ENCODE data around the gene DCTN2. TPM values are rescaled to one million over a fixed set of nuclear protein-coding genes. Genes with fewer than 3 reads are reported as not detected.
"Not testable (repeated sequence)": the region's sequence is repeated elsewhere in the genome, so short reads cannot be mapped to it uniquely, and the experiment has no call there.

The DCTN2 gene
- total RNA-seq, 1 donor from 2014 or later = 227 TPM

DNA sequence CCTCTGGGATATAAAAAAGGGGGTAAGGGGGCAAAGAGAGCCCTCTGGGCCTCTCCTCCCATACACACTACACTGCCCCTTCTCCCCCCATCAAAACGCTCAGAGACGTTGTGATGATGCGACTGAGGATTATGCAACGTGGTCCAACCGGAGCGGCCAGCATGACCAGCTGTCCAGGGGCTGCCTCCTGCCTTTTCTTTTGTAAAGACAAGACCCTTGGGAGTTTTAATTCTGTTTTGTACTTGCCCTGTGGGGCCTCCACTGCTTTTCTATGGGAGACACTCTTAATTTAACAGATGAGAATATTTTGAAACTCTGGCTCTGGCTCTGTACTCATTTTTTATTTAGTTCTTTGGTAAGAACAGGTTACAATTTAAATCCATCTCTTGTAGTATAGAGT is 17.2 kb downstream of the DCTN2 start:
- DNase-seq (ENCODE audit: extremely low read depth, low read depth, low spot score) = no peak

DNA sequence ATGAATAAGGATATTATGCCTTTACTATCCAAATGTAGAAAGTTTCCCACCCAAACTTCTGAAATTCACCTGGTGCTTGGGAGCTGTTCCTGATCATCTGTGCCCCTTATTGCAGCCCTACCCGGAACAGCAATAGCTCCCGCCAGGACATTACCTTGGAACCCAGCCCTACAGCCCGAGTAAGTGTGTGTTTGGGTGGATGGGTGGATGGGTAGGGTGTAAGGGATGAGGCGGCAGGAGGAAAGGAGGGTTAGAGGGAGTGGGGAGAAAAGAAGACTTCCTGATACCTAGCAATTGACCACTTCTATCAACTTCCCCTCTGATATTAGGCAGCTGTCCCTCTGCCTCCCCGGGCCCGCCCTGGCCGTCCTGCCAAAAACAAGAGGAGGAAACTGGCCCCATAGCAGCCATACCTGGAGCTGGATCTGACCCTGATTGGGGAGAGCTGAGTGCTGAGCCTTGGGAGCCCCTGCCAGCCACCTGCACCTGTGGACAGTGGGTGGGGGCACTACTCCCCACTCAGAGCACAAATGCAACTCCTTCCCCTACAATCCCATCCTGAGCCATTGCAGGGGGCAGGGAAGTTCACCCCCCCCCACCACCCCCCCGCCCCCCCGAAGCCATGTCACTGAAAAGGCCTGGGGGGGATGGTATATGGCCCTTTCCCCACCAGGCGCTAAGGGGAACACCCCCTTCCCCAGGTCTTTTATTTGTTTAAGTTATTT is 18.0 kb downstream of the DCTN2 start:
- no peak for DNase-seq (ENCODE audit: extremely low read depth, low read depth, low spot score)

DNA sequence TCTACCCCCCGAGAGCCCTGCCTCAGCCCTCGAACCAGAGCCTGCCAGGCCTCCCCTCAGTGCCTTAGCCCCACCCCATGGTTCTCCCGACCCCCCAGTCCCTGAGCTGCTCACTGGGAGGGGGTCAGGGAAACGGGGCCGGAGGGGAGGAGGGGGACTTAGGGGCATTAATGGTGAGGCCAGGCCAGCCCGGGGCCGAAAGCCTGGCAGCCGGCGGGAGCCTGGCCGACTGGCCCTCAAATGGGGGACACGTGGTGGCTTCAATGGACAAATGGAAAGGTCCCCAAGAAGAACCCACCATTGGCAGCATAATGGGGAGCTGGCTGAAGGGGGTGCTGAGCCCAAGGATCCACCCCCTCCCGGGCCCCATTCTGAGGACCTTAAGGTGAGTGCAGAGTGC is 18.8 kb downstream of the DCTN2 start:
- DNase-seq (ENCODE audit: extremely low read depth, low read depth, low spot score) = no peak

DNA sequence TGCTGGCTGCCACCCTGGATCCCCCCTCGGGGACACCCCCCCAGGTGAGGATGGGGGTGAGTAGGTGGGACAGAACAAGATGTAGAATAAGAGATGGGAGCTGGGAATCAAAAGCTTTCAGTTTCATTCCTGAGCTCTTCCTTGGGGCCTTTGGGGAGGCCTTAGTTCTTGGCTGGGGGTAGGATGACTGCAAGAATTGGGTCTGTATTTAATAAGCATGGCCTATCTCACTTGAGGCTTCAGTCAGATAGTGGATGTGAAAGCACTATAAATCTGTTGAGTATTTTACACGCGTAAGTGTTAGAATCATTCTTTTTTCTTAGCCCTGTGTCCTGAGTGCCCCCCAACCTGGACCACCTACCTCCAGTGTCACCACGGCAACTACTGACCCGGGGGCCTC is 19.8 kb downstream of the DCTN2 start:
- DNase-seq (ENCODE audit: extremely low read depth, low read depth, low spot score) = no peak

DNA sequence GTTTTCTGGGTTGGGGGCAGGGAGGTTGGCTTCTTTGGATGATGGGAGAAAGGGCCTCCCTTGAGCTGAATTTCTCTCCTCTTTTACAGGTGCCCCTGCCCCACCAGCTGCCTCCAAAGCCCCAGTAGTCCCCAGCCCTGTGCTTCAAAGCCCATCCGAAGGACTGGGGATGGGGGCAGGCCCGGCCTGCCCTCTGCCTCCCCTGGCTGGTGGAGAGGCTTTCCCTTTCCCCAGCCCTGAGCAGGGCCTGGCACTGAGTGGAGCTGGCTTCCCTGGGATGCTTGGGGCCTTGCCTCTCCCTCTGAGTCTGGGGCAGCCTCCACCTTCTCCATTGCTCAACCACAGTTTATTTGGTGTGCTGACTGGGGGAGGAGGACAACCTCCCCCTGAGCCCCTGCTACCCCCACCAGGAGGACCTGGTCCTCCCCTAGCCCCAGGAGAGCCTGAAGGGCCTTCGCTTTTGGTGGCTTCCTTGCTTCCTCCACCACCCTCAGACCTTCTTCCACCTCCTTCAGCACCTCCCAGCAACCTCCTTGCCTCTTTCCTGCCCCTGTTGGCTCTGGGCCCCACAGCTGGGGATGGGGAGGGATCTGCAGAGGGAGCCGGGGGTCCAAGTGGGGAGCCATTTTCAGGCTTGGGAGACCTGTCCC is 20.4 kb downstream of the DCTN2 start:
- DNase-seq (ENCODE audit: extremely low read depth, low read depth, low spot score) = no peak

DNA sequence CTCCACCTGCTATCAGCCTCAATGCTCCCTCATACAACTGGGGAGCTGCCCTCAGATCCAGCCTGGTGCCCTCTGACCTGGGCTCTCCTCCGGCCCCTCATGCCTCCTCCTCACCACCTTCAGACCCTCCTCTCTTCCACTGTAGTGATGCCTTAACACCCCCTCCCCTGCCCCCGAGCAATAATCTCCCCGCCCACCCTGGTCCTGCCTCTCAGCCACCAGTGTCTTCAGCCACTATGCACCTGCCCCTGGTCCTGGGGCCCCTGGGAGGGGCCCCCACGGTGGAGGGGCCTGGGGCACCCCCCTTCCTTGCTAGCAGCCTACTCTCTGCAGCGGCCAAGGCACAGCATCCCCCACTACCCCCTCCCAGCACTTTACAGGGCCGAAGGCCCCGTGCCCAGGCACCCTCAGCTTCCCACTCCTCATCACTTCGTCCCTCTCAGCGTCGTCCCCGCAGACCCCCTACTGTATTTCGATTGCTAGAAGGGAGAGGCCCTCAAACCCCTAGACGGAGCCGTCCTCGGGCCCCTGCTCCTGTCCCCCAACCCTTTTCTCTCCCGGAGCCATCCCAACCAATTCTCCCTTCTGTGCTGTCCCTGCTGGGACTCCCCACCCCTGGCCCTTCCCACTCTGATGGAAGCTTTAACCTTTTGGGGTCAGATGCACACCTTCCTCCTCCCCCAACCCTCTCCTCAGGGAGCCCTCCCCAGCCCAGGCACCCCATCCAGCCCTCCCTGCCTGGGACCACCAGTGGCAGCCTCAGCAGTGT is 21.2 kb downstream of the DCTN2 start:
- DNase-seq (ENCODE audit: extremely low read depth, low read depth, low spot score) = no peak

DNA sequence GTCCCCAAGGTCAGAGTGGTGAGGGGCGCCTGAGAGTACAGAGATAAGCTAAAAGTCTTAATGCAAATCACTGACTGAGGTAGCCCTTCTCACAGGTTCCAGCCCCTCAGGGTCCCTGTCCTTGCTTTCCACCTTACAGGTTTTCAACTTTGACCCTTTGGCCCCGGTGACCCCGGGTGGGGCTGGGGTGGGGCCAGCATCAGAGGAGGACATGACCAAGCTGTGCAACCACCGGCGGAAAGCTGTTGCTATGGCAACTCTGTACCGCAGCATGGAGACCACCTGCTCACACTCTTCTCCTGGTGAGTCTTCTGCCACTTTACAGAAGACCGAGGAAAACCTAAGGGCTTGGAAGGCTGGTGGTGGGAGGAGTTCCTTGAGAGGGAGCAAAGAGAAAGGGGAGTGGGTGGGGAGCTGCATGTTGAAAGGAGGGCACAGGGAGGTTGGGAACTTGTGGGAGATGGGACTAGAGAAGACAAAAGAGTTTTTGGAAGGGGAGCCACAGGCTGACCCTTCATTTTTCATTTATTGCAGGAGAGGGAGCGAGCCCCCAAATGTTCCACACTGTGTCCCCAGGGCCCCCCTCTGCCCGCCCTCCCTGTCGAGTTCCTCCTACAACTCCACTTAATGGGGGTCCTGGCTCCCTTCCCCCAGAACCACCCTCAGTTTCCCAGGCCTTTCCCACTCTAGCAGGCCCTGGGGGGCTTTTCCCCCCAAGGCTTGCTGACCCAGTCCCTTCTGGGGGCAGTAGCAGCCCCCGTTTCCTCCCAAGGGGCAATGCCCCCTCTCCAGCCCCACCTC is 22.0 kb downstream of the DCTN2 start:
- DNase-seq (ENCODE audit: extremely low read depth, low read depth, low spot score) = no peak

DNA sequence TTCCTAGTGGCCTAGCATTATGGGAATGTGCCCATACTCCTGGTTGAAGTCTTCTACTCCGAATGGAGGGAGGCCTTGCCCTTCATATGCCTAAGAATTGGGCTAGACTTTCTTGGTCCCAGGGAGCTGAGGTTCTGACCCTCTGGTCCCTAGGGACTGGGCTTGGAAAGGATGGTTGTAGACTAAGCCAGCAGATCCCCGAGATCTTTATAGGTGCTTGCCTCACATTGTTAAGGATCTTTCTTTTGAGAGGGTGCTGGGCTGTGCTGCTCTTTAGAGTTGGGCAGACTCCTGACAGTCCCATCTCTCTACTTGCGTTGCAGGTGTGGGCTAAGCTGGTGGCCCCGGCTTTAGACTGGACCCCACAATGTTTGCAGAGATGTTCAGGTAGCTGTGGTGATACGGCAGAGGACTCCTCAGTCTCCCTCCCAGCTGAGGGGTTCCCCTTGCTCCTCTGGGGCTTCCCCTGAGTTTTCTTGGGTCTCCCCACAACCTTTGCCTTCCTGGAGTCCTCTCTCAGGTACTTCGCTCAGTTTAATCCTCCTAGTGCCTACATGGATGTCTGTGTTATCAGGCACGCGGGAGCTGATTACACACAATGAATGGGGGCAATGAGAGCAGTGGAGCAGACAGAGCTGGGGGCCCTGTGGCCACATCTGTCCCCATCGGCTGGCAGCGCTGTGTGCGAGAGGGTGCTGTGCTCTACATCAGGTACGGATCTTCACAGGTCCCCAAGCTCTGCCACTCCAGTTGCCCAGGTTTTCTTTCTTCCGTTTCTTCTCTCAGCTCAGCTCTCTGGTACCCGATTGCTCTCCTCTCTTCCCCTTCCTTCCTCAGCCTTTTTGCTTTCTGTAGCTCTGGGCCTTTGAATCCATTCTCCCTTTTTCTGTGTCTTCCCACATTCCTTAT is 23.0 kb downstream of the DCTN2 start:
- no peak for DNase-seq (ENCODE audit: extremely low read depth, low read depth, low spot score)

DNA sequence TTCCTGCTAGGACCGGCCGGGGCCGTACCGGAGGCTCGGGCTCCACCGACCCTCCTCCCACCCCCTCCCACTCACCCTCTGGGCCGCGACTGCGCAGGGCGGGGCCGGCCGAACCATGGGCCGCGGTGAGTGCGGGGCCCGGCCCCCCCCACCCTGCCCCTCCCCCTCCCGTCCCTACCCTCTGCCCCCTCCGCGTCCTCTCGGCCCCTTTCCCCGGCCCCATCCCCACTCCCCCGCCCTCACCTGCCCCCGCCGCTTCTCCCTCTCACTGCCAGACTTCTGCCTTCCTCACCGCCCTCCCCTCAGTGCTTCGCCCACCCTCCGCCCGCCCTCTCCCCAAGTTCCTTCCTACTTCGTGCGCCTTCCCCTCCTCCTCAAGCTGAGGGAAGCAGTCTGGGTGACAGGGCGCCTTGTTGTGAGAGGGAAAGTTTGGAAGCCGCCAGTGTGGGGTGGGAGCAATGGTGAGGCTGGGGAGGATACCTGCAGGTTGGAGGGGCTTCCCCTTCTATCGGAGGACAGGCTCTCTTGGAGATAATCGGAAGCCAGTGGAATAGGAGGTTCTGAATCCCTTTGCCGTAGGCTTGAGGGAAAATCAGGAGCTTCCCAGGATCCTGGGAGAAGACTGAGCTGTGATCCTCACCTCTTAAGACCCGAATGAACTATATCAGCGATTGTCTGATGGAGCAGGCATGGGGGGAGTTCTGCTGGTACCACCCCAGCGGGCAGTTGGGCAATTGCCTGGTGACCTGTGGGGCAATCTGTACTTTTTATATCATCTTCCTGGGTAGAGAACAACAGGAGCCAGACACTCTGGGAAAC is 23.9 kb downstream of the DCTN2 start:
- DNase-seq (ENCODE audit: extremely low read depth, low read depth, low spot score) = no peak

DNA sequence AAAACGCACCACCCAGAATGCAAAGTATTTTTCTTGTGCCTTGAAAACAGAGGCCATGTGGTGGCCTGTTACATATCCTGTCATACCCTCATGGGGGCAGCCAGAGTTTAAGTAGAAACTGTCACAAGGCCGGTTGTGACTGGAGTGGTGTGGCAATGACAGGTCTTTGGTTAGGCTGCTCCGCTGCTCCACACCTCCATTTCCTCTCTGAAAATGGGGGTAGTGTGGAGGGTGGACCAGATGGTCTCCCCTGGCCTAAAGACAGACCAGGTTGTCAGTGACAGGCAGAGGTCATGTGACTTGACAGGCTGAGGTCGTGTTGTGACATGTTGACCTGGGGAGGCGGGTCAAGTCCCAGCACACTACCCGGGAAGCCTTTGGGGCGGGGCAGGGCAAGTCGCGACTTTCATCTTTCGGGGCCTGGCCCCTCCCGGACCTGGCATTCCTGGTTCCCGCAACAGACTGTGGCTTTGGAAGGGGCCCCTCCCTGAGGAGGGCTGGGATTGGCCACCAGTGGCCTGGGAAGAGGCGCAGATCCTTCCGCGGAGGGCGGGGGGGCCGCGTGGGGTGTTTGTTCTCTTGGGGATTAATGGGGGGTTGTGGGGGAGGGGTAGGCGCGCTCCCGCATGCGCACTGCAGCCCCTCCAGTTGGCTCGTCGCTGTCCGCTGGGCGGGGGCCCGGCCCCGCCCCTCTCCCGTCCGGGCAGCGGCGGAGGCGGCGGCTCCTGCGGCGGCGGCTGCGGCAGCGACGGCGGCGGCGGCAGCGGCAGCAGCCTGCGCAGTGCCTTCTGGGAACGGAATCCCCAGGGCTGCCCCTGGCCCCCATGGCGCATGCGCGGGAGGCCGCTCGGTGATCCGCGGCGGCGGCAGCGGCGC is 24.7 kb downstream of the DCTN2 start, which contains the start of gene MBD6:
TSS of gene MBD6 (plus strand) at position 814 of the 876 bp plus-strand sequence. CDS start 1,480 bp downstream, outside the sequence.
- DNase-seq (ENCODE audit: extremely low read depth, low read depth, low spot score) = no peak

DNA sequence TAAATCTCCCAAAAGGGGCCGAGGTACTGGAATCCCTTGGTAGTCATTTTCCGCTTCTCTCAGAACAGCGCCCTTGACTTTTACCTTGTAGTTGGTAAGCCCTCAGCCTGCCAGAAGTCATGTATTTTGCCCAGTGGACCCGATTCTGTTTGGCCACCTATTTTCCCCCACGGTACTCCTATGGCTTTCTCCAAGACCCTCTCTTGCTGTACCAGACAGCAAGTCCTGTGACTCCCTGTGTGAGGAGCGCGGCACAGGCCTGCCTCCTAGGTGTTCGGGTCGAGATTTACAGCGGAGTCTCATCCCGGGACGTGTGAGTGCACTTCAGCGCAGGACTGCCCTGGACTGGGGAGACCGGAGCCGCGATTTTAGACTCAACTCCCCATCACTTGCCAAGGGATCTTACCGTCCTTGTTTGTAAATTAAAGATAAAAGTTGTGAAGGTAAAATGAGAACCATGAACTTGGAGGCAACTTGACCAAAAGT is 25.4 kb downstream of the DCTN2 start:
- DNase-seq (ENCODE audit: extremely low read depth, low read depth, low spot score) = no peak

DNA sequence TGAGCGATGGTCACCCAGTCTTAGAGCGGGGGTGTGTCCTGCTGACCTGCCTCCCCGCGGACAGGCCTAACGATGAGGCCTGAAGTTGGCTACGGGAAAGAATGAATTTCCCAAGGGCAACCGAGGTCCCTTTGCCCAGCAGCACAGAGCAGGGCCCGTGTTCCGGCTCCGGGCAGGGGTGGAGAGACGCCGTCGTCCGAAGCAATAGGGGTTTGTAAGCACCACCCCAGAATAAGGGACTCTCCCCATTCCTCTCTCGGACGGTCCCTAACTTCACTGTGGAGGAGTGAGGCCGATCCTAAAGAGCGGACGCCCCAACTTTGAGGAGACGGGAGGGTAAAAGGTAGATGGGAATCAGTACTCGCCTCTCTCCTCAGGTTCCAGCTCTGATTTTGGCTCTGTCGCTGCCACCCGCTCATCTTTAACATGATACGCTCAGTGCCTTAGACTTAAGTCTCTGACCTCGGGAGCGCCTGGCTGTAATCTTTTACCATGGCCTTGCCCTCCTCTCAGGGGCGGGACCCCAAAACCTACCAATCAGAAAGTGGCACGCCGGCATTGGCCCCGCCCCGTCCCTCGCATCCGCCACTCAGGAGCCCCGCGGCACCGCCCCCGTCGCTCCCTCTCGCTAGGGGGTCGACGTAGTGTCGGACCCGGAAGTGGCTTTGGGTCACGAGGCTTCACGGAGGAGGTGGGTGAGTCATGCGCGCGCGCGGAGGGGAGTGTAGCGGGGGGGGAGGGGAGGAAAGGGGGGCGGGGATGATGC is 26.8 kb downstream of the DCTN2 start, which contains the start of gene DDIT3:
TSS of gene DDIT3 (minus strand) at position 462 of the 766 bp plus-strand sequence. CDS start 3,108 bp downstream, outside the sequence.
- DNase-seq (ENCODE audit: extremely low read depth, low read depth, low spot score) = peak; percentile 78

DNA sequence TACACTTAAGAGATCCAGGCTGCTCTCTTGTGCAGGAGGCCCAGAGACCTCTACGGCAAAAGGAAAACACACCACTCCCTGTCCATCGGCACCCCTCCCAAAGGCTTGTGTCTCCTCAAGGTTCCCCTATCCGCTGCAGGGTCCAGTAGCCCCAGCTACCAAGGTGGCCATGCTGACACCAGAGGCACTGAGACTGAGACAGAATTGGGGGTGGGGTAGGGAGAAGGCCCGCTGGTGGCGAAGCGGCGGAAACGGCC is 27.3 kb downstream of the DCTN2 start:
- no peak for DNase-seq (ENCODE audit: extremely low read depth, low read depth, low spot score)

DNA sequence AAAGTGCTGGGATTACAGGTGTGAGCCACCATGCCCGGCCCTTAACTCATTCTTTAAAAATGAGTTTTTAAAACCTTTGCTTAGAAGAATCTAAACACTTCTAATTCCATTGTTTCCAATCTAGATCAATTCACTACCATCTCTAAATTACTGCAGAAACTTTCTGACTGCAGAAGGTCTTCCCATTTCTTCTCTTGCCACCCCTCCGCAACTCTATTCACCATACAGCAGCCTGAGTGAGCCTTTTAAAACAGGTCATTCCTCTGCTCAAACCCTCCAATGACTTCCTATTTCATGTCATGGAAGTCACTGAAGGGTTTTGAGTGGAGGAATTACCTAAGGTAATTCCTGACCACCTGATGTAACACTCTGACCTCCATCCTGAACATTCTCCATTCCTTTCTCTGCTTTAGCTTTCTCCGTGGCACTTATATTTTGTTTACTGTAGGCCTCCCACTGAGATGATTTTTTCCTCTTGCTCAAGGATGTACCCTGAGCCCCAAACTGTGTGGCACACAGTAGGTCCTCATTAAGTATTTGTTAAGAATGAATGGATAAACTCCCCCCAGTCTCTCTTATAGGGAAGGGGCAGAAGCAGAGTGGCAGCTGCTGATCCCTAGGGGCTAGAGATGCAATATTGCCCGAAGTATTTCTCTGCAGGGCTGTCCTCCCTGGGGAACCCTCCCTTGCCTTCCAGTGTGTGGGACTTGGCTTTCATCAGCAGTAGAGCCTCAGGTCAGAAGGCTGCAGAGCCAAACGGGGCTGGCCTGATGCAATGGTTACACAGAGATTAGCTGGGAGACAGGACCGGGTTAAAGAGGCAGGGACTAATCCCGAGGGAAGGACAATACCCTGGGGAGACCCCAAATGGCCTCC is 27.8 kb downstream of the DCTN2 start:
- DNase-seq (ENCODE audit: extremely low read depth, low read depth, low spot score) = no peak

DNA sequence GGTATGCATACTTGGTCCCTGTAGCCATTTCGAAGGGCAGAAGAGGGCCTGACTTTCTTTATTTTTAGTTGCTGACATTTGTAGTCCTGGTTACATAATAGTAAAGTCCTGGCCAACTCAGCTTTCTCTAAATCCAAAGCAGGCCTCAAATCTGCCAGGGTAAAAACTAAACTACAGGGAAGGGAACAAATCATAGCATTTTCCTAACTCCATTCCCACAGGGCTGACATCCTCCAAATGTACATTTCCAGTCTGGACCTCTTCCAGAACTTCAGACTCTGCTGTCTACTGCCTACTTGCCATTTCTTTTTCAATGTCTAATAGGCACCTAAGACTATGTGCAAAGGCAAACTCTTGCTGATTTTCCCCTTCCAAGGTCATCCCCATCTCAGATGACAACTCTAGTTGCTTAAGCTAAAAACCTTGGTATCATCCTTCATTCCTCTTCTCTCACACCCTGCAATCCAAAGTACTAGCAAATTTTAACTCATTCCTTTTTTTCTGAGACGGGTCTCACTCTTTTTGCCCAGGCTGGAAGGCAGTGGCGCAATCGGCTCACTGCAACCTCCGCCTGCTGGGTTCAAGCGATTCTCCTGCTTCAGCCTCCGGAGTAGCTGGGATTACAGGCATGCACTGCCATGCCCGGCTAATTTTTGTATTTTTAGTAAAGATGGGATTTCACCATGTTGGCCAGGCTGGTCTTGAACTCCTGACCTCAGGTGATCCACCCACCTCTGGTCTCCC is 28.6 kb downstream of the DCTN2 start:
- DNase-seq (ENCODE audit: extremely low read depth, low read depth, low spot score) = no peak

DNA sequence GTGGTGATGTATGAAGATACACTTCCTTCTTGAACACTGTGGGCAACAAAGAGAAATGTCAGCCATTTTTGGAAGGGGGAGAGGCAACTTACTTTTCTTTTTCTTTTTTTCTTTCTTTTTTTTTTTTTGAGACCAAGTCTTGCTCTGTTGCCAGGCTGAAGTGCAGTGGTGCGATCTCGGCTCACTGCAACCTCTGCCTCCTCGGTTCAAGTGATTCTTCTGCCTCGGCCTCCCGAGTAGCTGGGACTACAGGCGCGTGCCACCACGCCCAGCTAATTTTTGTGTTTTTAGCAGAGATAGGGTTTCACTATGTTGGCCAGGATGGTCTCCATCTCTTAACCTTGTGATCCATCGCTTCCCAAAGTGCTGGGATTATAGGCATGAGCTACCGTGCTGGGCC is 29.3 kb downstream of the DCTN2 start:
- DNase-seq (ENCODE audit: extremely low read depth, low read depth, low spot score) = not testable (repeated sequence)
